Liver (tissue), 9 donors: Measurements from ENCODE around the gene SPTB. TPM values are rescaled to one million over a fixed set of nuclear protein-coding genes. Genes with fewer than 3 reads are reported as not detected.

Experiments
- DNase-seq: peaks from one replicate; pipeline ENCODE4 v3.0.0-alpha.2; 2017; ENCODE audit warnings: low spot score
- H3K27ac ChIP-seq, 2 donors: one replicate each; pipeline ENCODE4 v1.7.0; 2013; ENCODE audit warnings: inconsistent platforms in 2 of 2, low read length in 2 of 2, control low read depth in 1 of 2, low read depth in 1 of 2, mild to moderate bottlenecking in 1 of 2
- H3K27me3 ChIP-seq, 4 donors: one replicate each; pipeline versions ENCODE4 v1.6.1 to v1.7.0; 2013; ENCODE audit warnings: low read length in 3 of 4, inconsistent platforms in 1 of 4, mild to moderate bottlenecking in 1 of 4, moderate library complexity in 1 of 4; ENCODE audit not compliant: control insufficient read depth in 4 of 4, insufficient read depth in 4 of 4
- H3K36me3 ChIP-seq, 4 donors: one replicate each; pipeline versions ENCODE4 v1.6.1 to v1.7.0; 2013; ENCODE audit warnings: low read length in 3 of 4, mild to moderate bottlenecking in 3 of 4, low read depth in 1 of 4, moderate library complexity in 1 of 4; ENCODE audit not compliant: control insufficient read depth in 4 of 4, insufficient read depth in 3 of 4
- H3K4me1 ChIP-seq, 4 donors: one replicate each; pipeline versions ENCODE4 v1.6.1 to v1.7.0; 2013; ENCODE audit warnings: low read length in 3 of 4, mild to moderate bottlenecking in 3 of 4, moderate library complexity in 1 of 4; ENCODE audit not compliant: control insufficient read depth in 4 of 4, insufficient read depth in 4 of 4
- H3K4me3 ChIP-seq, 3 donors: one replicate each; pipeline versions ENCODE4 v1.6.1 to v1.7.0; 2013; ENCODE audit warnings: low read length in 3 of 3, control low read depth in 1 of 3, low read depth in 1 of 3, mild to moderate bottlenecking in 1 of 3
- H3K9ac ChIP-seq, 2 donors: one replicate each; pipeline ENCODE4 v1.7.0; 2013; ENCODE audit warnings: low read length in 2 of 2, mild to moderate bottlenecking in 2 of 2, moderate library complexity in 2 of 2, control low read depth in 1 of 2, low read depth in 1 of 2
- H3K9me3 ChIP-seq, 4 donors: one replicate each; pipeline versions ENCODE4 v1.6.1 to v1.7.0; 2013; ENCODE audit warnings: low read length in 3 of 4; ENCODE audit not compliant: control insufficient read depth in 4 of 4
- FOXA1 ChIP-seq: IDR thresholded peaks from 2 replicates; pipeline ENCODE4 v1.6.1; 2016; ENCODE audit warnings: antibody characterized with exemption
- FOXA2 ChIP-seq: IDR thresholded peaks from 2 replicates; pipeline ENCODE4 v1.6.1; 2016; ENCODE audit warnings: antibody characterized with exemption
- GABPA ChIP-seq, 2 donors: IDR thresholded peaks in 1 of 2; conservative IDR thresholded peaks in 1 of 2; 2 replicates each; pipeline ENCODE4 v1.6.1; 2016; ENCODE audit warnings: antibody characterized with exemption in 2 of 2, mild to moderate bottlenecking in 1 of 2, moderate library complexity in 1 of 2
- HNF4A ChIP-seq, 2 donors: conservative IDR thresholded peaks; 2 replicates each; pipeline ENCODE4 v1.6.1; 2016; ENCODE audit warnings: antibody characterized with exemption in 2 of 2, mild to moderate bottlenecking in 2 of 2
- HNF4G ChIP-seq: IDR thresholded peaks from 2 replicates; pipeline ENCODE4 v1.6.1; 2016; ENCODE audit warnings: antibody characterized with exemption
- JUND ChIP-seq, 2 donors: IDR thresholded peaks; 2 replicates each; pipeline ENCODE4 v1.6.1; 2016; ENCODE audit warnings: antibody characterized with exemption in 2 of 2
- NR2F2 ChIP-seq: IDR thresholded peaks from 2 replicates; pipeline ENCODE4 v1.6.1; 2016; ENCODE audit warnings: antibody characterized with exemption
- RAD21 ChIP-seq, 2 donors: IDR thresholded peaks; 2 replicates each; pipeline ENCODE4 v1.6.1; 2016; ENCODE audit warnings: antibody characterized with exemption in 2 of 2, mild to moderate bottlenecking in 2 of 2
- RXRA ChIP-seq, 2 donors: IDR thresholded peaks; 2 replicates each; pipeline ENCODE4 v1.6.1; 2017 to 2018; ENCODE audit warnings: antibody characterized with exemption in 2 of 2, mild to moderate bottlenecking in 1 of 2
- SP1 ChIP-seq: IDR thresholded peaks from 2 replicates; pipeline ENCODE4 v1.6.1; 2018; ENCODE audit warnings: antibody characterized with exemption, mild to moderate bottlenecking
- TAF1 ChIP-seq: conservative IDR thresholded peaks from 2 replicates; pipeline ENCODE4 v1.6.1; 2016; ENCODE audit warnings: antibody characterized with exemption, mild to moderate bottlenecking
- YY1 ChIP-seq: IDR thresholded peaks from 2 replicates; pipeline ENCODE4 v1.6.1; 2016; ENCODE audit warnings: antibody characterized with exemption, mild to moderate bottlenecking
- WGBS: extraction: QIAGEN DNeasy Blood & Tissue Kit; methylation state at CpG from one replicate; pipeline ENCODE4 v1.1.7; 2013; 5-methylcytosine and 5-hydroxymethylcytosine counted together
- polyA plus RNA-seq, 2 donors: library from polyadenylated mRNA; stranded (reverse) in 1 of 2; unstranded in 1 of 2; fragments of 200-250 nt in 1 of 2; fragments of >200 nt in 1 of 2; fragmentation: Nextera tagmentation in 1 of 2; extraction: Ambion mirVana in 1 of 2; gene quantifications; one replicate each; pipeline versions ENCODE4 v1.2.1 to v1.2.3, GENCODE V29; 2013 to 2015
- total RNA-seq, 2 donors: library from RNA; depleted of rRNA; stranded (reverse); fragments of >200 nt; gene quantifications; one replicate each; pipeline ENCODE4 v1.2.3, GENCODE V29; 2014
- TF ChIP-seq, protein P1 (sequence below): fragments of 150-350 bp; IDR thresholded peaks from 2 replicates; pipeline ENCODE4 v1.5.1; 2017; ENCODE audit warnings: improper control_type of control experiment, low read depth, low read length; ENCODE audit not compliant: missing input control
- TF ChIP-seq, protein P2 (sequence below): IDR thresholded peaks from 2 replicates; pipeline ENCODE4 v1.6.1; 2016; ENCODE audit warnings: antibody characterized with exemption
- TF ChIP-seq, protein P3 (sequence below): IDR thresholded peaks from 2 replicates; pipeline ENCODE4 v1.6.1; 2016; ENCODE audit warnings: antibody characterized with exemption
- TF ChIP-seq, protein P4 (sequence below): IDR thresholded peaks from 2 replicates; pipeline ENCODE4 v1.6.1; 2016; ENCODE audit warnings: antibody characterized with exemption
- TF ChIP-seq, protein P5 (sequence below): IDR thresholded peaks from 2 replicates; pipeline ENCODE4 v1.6.1; 2016; ENCODE audit warnings: antibody characterized with exemption, mild to moderate bottlenecking
- donor health status: healthy.
- donor health status: healthy.
- donor health status: healthy.
- donor health status: healthy.
- donor health status: healthy.

The SPTB gene
- total and polyA plus RNA-seq, 4 donors, result 0.12 to 332 (median 0.26) TPM

DNA sequence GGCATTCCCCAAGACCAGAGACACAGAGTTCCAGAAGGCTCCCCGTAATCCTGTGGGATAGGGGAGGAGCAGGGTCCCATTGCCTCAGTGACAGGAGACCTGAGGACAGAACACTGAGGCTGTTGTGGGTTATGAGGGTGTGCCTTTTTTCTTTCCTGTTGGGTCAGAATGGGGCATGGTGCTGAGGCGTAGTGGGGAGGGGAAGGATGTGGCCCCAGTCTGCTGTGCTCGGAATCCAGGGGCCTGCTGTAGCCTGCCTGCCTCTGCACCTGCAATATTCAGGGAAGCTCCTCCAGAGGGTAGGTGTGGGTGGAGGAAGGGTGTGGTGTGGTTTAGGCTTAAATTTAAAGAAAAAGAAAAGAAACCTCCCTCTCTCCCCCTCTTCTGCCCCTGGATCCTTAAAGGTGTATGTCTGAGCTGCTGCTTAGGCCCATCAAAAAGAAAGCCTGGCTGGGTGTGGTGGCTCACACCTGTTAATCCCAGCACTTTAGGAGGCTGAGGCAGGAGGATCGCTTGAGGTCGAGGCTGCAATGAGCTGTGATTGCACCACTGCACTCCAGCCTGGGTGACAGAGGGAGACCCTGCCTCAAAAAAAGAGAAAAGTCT lies 156.8 kb downstream of the SPTB start:
- Histone ChIP-seq H3K9me3 (no peaks in the 10 kb centered on the region), H3K4me1 (peaks cover 10 to 50% (median 32%) of the 10 kb centered on the region in 4 donors), H3K36me3 (peaks cover 0 to 5% (median 2%) of the 10 kb centered on the region in 4 donors), H3K27me3 (no peaks in the 10 kb centered on the region), H3K27ac (no peak overlapping the region), H3K9ac (no peak overlapping the region), H3K4me3 (no peak overlapping the region)
- no peak for TF ChIP-seq NR2F2
- TF ChIP-seq SP1, result no peak
- no peak for TF ChIP-seq GABPA (IDR thresholded peaks at IDR 0.05 in 1 of 2, conservative IDR thresholded peaks at IDR 0.05 in 1 of 2)
- TF ChIP-seq, protein P1, sequence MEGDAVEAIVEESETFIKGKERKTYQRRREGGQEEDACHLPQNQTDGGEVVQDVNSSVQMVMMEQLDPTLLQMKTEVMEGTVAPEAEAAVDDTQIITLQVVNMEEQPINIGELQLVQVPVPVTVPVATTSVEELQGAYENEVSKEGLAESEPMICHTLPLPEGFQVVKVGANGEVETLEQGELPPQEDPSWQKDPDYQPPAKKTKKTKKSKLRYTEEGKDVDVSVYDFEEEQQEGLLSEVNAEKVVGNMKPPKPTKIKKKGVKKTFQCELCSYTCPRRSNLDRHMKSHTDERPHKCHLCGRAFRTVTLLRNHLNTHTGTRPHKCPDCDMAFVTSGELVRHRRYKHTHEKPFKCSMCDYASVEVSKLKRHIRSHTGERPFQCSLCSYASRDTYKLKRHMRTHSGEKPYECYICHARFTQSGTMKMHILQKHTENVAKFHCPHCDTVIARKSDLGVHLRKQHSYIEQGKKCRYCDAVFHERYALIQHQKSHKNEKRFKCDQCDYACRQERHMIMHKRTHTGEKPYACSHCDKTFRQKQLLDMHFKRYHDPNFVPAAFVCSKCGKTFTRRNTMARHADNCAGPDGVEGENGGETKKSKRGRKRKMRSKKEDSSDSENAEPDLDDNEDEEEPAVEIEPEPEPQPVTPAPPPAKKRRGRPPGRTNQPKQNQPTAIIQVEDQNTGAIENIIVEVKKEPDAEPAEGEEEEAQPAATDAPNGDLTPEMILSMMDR, result no peak
- TF ChIP-seq RXRA (IDR thresholded peaks at IDR 0.05), result no peak
- TF ChIP-seq YY1, result no peak
- no peak for TF ChIP-seq FOXA2
- no peak for TF ChIP-seq FOXA1
- TF ChIP-seq HNF4A (conservative IDR thresholded peaks at IDR 0.05), result no peak
- no peak for TF ChIP-seq TAF1
- TF ChIP-seq JUND (IDR thresholded peaks at IDR 0.05), result no peak
- TF ChIP-seq, protein P2, sequence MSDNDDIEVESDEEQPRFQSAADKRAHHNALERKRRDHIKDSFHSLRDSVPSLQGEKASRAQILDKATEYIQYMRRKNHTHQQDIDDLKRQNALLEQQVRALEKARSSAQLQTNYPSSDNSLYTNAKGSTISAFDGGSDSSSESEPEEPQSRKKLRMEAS, result no peak
- no peak for TF ChIP-seq RAD21 (IDR thresholded peaks at IDR 0.05)
- TF ChIP-seq, protein P3, sequence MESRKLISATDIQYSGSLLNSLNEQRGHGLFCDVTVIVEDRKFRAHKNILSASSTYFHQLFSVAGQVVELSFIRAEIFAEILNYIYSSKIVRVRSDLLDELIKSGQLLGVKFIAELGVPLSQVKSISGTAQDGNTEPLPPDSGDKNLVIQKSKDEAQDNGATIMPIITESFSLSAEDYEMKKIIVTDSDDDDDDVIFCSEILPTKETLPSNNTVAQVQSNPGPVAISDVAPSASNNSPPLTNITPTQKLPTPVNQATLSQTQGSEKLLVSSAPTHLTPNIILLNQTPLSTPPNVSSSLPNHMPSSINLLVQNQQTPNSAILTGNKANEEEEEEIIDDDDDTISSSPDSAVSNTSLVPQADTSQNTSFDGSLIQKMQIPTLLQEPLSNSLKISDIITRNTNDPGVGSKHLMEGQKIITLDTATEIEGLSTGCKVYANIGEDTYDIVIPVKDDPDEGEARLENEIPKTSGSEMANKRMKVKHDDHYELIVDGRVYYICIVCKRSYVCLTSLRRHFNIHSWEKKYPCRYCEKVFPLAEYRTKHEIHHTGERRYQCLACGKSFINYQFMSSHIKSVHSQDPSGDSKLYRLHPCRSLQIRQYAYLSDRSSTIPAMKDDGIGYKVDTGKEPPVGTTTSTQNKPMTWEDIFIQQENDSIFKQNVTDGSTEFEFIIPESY, result no peak
- TF ChIP-seq, protein P4, sequence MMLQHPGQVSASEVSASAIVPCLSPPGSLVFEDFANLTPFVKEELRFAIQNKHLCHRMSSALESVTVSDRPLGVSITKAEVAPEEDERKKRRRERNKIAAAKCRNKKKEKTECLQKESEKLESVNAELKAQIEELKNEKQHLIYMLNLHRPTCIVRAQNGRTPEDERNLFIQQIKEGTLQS, result no peak
- no peak for TF ChIP-seq HNF4G
- TF ChIP-seq, protein P5, sequence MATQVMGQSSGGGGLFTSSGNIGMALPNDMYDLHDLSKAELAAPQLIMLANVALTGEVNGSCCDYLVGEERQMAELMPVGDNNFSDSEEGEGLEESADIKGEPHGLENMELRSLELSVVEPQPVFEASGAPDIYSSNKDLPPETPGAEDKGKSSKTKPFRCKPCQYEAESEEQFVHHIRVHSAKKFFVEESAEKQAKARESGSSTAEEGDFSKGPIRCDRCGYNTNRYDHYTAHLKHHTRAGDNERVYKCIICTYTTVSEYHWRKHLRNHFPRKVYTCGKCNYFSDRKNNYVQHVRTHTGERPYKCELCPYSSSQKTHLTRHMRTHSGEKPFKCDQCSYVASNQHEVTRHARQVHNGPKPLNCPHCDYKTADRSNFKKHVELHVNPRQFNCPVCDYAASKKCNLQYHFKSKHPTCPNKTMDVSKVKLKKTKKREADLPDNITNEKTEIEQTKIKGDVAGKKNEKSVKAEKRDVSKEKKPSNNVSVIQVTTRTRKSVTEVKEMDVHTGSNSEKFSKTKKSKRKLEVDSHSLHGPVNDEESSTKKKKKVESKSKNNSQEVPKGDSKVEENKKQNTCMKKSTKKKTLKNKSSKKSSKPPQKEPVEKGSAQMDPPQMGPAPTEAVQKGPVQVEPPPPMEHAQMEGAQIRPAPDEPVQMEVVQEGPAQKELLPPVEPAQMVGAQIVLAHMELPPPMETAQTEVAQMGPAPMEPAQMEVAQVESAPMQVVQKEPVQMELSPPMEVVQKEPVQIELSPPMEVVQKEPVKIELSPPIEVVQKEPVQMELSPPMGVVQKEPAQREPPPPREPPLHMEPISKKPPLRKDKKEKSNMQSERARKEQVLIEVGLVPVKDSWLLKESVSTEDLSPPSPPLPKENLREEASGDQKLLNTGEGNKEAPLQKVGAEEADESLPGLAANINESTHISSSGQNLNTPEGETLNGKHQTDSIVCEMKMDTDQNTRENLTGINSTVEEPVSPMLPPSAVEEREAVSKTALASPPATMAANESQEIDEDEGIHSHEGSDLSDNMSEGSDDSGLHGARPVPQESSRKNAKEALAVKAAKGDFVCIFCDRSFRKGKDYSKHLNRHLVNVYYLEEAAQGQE, result no peak
- no peak for DNase-seq
- 86% methylated on average over 5 of the region's 5 CpGs for WGBS
